GM23248 (cell line): ENCODE data around the gene CASQ1. TPM values are rescaled to one million over a fixed set of nuclear protein-coding genes. Genes with fewer than 3 reads are reported as not detected.
A peak's percentile ranks its signal among the peaks of the same experiment; 100 is the strongest.

Source experiments
- DNase-seq: peaks from one replicate; pipeline ENCODE4 v3.0.0-alpha.2; 2015
- H2AFZ ChIP-seq: fragments of 200-600 bp; sonication (generic); 2 replicates; pipeline ENCODE4 v1.6.1; 2016; ENCODE audit warnings: antibody characterized with exemption
- H3F3A ChIP-seq: fragments of 200-600 bp; sonication (generic); 2 replicates; pipeline ENCODE4 v1.6.1; 2016; ENCODE audit warnings: mild to moderate bottlenecking, antibody characterized with exemption, mixed run types; ENCODE audit not compliant: insufficient read depth
- H3K27ac ChIP-seq: fragments of 200-600 bp; sonication (generic); 2 replicates; pipeline ENCODE4 v1.5.1; 2016; ENCODE audit warnings: mild to moderate bottlenecking
- H3K27me3 ChIP-seq: fragments of 200-600 bp; sonication (generic); replicated peaks from 2 replicates; pipeline ENCODE4 v1.6.1; 2016; ENCODE audit warnings: mild to moderate bottlenecking; ENCODE audit not compliant: insufficient read depth
- H3K36me3 ChIP-seq: fragments of 200-600 bp; sonication (generic); 2 replicates; pipeline ENCODE4 v1.6.1; 2016; ENCODE audit warnings: low read depth, mild to moderate bottlenecking
- H3K4me1 ChIP-seq: fragments of 200-600 bp; sonication (generic); 2 replicates; pipeline ENCODE4 v1.6.1; 2016; ENCODE audit warnings: mild to moderate bottlenecking; ENCODE audit not compliant: insufficient read depth
- H3K4me2 ChIP-seq: fragments of 200-600 bp; sonication (generic); one replicate; pipeline ENCODE4 v1.6.1; 2016; ENCODE audit warnings: mild to moderate bottlenecking; ENCODE audit not compliant: unreplicated experiment
- H3K4me3 ChIP-seq: fragments of 200-600 bp; sonication (generic); 2 replicates; pipeline ENCODE4 v1.5.1; 2016; ENCODE audit warnings: mild to moderate bottlenecking
- H3K79me2 ChIP-seq: fragments of 200-600 bp; sonication (generic); 2 replicates; pipeline ENCODE4 v1.6.1; 2016; ENCODE audit warnings: mild to moderate bottlenecking; ENCODE audit not compliant: insufficient read depth
- H3K9ac ChIP-seq: fragments of 200-600 bp; sonication (generic); 2 replicates; pipeline ENCODE4 v1.6.1; 2016; ENCODE audit warnings: mild to moderate bottlenecking
- H3K9me2 ChIP-seq: fragments of 200-600 bp; sonication (generic); 2 replicates; pipeline ENCODE4 v1.6.1; 2016; ENCODE audit warnings: mixed run types, mild to moderate bottlenecking, moderate library complexity; ENCODE audit not compliant: insufficient read depth
- H3K9me3 ChIP-seq: fragments of 200-600 bp; sonication (generic); one replicate; pipeline ENCODE4 v1.6.1; 2017; ENCODE audit warnings: low read depth
- H4K20me1 ChIP-seq: fragments of 200-600 bp; sonication (generic); 2 replicates; pipeline ENCODE4 v1.6.0; 2016; ENCODE audit not compliant: insufficient read depth
- EZH2 ChIP-seq: fragments of 200-600 bp; sonication (generic); IDR thresholded peaks from 2 replicates; pipeline ENCODE4 v1.6.1; 2018; ENCODE audit warnings: antibody characterized with exemption, mild to moderate bottlenecking; ENCODE audit not compliant: insufficient read depth, poor library complexity, severe bottlenecking
- EZH2phosphoT487 ChIP-seq: fragments of 200-600 bp; sonication (generic); IDR thresholded peaks from 2 replicates; pipeline ENCODE4 v1.6.1; 2018; ENCODE audit warnings: antibody characterized with exemption, moderate library complexity, mild to moderate bottlenecking, low read depth; ENCODE audit not compliant: insufficient read depth
- WGBS, 2 experiments: methylation state at CpG; one replicate each; pipeline ENCODE4 v1.1.6; 2015 to 2017; ENCODE audit warnings: low lambda C conversion rate in 2 of 2, low coverage in 1 of 2; ENCODE audit errors: missing lambda C conversion rate in 2 of 2; 5-methylcytosine and 5-hydroxymethylcytosine counted together
- in situ Hi-C: fragments of 300-500 bp; cut with MboI; formaldehyde crosslinking; loops from 2 replicates; pipeline ENCODE4 v1.15.0; 2020
- polyA plus RNA-seq: library from polyadenylated mRNA; unstranded; fragments of >200 nt; fragmentation: Nextera tagmentation; extraction: Ambion mirVana; gene quantifications from 2 replicates; pipeline ENCODE4 v1.2.1, GENCODE V29; 2016
- total RNA-seq: library from RNA; depleted of rRNA; stranded (reverse); fragments of >200 nt; shearing (Covaris generic); gene quantifications from 2 replicates; pipeline ENCODE4 v1.2.3, GENCODE V29; 2014

The CASQ1 gene
- total and polyA plus RNA-seq, 2 experiments from 2014 or later = 0.11 TPM; not detected in 1

- Histone ChIP-seq H3K4me3 (no peak overlapping the region), H3K9me3 (no peaks in the 10 kb centered on the region), H3F3A (no peaks in the 10 kb centered on the region), H3K9ac (no peak overlapping the region), H3K9me2 (no peaks in the 10 kb centered on the region), H4K20me1 (no peaks in the 10 kb centered on the region), H2AFZ (no peak overlapping the region), H3K4me2 (no peak overlapping the region), H3K27ac (no peak overlapping the region), H3K27me3 (no peaks in the 10 kb centered on the region), H3K79me2 (no peaks in the 10 kb centered on the region), H3K4me1 (no peaks in the 10 kb centered on the region), H3K36me3 (no peaks in the 10 kb centered on the region)
- WGBS, 2 experiments = 78 to 92% methylated on average over 3 to 5 of the region's 5 CpGs
- TF ChIP-seq EZH2phosphoT487 (no peak), EZH2 (no peak)
- DNase-seq = no peak
- in situ Hi-C loops = no loop called here
Measured at GRCh38 chr1:160156361-160156760, 34.0 kb upstream of the CASQ1 start.

GRCh38 chr1:160157174-160157573, 33.2 kb upstream of the CASQ1 start:
- Histone ChIP-seq H3K4me1 (no peaks in the 10 kb centered on the region), H3K9me3 (no peaks in the 10 kb centered on the region), H3F3A (no peaks in the 10 kb centered on the region), H3K36me3 (no peaks in the 10 kb centered on the region), H3K79me2 (no peaks in the 10 kb centered on the region), H2AFZ (no peak overlapping the region), H3K27me3 (no peaks in the 10 kb centered on the region), H3K4me3 (no peak overlapping the region), H3K4me2 (no peak overlapping the region), H3K9ac (no peak overlapping the region), H4K20me1 (no peaks in the 10 kb centered on the region), H3K9me2 (no peaks in the 10 kb centered on the region), H3K27ac (no peak overlapping the region)
- no peak for TF ChIP-seq EZH2phosphoT487
- TF ChIP-seq EZH2 = no peak
- in situ Hi-C loops = no loop called here
- no peak for DNase-seq
- 72 to 79% methylated on average over 4 of the region's 4 CpGs for WGBS, 2 experiments

GRCh38 chr1:160158031-160158430, 32.3 kb upstream of the CASQ1 start:
- TF ChIP-seq EZH2 (no peak), EZH2phosphoT487 (no peak)
- no peaks in the 10 kb centered on the region for H3K79me2 ChIP-seq
- no peaks in the 10 kb centered on the region for H3K9me3 ChIP-seq
- in situ Hi-C loops = no loop called here
- H3K27me3 ChIP-seq = no peaks in the 10 kb centered on the region
- no peaks in the 10 kb centered on the region for H3K9me2 ChIP-seq
- H3K4me1 ChIP-seq = no peaks in the 10 kb centered on the region
- 69 to 72% methylated on average over 3 of the region's 3 CpGs for WGBS, 2 experiments
- no peaks in the 10 kb centered on the region for H4K20me1 ChIP-seq
- no peaks in the 10 kb centered on the region for H3K36me3 ChIP-seq
- no peak overlapping the region for H3K9ac ChIP-seq
- no peak overlapping the region for H3K4me2 ChIP-seq
- H3K27ac ChIP-seq = no peak overlapping the region
- DNase-seq = no peak
- H2AFZ ChIP-seq = no peak overlapping the region
- H3F3A ChIP-seq = no peaks in the 10 kb centered on the region
- no peak overlapping the region for H3K4me3 ChIP-seq

- Histone ChIP-seq H3K9me2 (no peaks in the 10 kb centered on the region), H3K9me3 (no peaks in the 10 kb centered on the region), H3K79me2 (no peaks in the 10 kb centered on the region), H3K4me3 (no peak overlapping the region), H3K4me1 (no peaks in the 10 kb centered on the region), H3K4me2 (no peak overlapping the region), H3F3A (no peaks in the 10 kb centered on the region), H4K20me1 (no peaks in the 10 kb centered on the region), H3K27me3 (no peaks in the 10 kb centered on the region), H2AFZ (no peak overlapping the region), H3K36me3 (no peaks in the 10 kb centered on the region), H3K9ac (no peak overlapping the region), H3K27ac (no peak overlapping the region)
- DNase-seq = no peak
- WGBS, 2 experiments = 55 to 69% methylated on average over 3 to 4 of the region's 4 CpGs
- in situ Hi-C loops = no loop called here
- TF ChIP-seq EZH2phosphoT487 (no peak), EZH2 (no peak)
Measured at GRCh38 chr1:160158534-160158933, 31.8 kb upstream of the CASQ1 start.

GRCh38 chr1:160159846-160160245, 30.5 kb upstream of the CASQ1 start:
- no peaks in the 10 kb centered on the region for H3K36me3 ChIP-seq

More at GRCh38 chr1:160159846-160160245, 30.5 kb upstream of the CASQ1 start:
- Histone ChIP-seq H3F3A (no peaks in the 10 kb centered on the region), H3K9me2 (no peaks in the 10 kb centered on the region), H3K9ac (no peak overlapping the region), H3K27ac (no peak overlapping the region), H3K79me2 (no peaks in the 10 kb centered on the region), H3K4me1 (no peaks in the 10 kb centered on the region), H4K20me1 (no peaks in the 10 kb centered on the region), H3K9me3 (no peaks in the 10 kb centered on the region), H3K4me2 (no peak overlapping the region), H3K27me3 (no peaks in the 10 kb centered on the region), H2AFZ (no peak overlapping the region), H3K4me3 (no peak overlapping the region)
- DNase-seq = peak; percentile 12
- in situ Hi-C loops = no loop called here
- TF ChIP-seq EZH2phosphoT487 = no peak
- no peak for TF ChIP-seq EZH2
